ENCODE data around the gene MGA.

GRCh38 chr15:41655716-41656115 is 4.5 kb upstream of the MGA start:
- TF ChIP-seq POLR2A (IDR thresholded peaks at IDR 0.05): no peak
- no peak for TF ChIP-seq CTCF (IDR thresholded peaks at IDR 0.05)
